Endothelial cell of umbilical vein (primary cell): Measurements from ENCODE around the gene SLC27A6. TPM values are rescaled to one million over a fixed set of nuclear protein-coding genes. Genes with fewer than 3 reads are reported as not detected.

ENCODE experiments used
- BruUV-seq: library from RNA; stranded (reverse); fragments of 400-500 nt; replicated peaks from 2 replicates; lab custom pipeline; 2021; lab: Mats Ljungman, UMichigan
- CTCF ChIA-PET: fragments of 300-600, 350-600 bp; sonication (Branson Sonifier 250); formaldehyde crosslinking; loops from one replicate; lab custom pipeline; 2021; ENCODE audit warnings: antibody characterized with exemption, inconsistent platforms; lab: Charles Lee
- POLR2A ChIA-PET: fragments of 300-600, 350-600 bp; sonication (Branson Sonifier 250); formaldehyde crosslinking; loops from one replicate; lab custom pipeline; 2021; ENCODE audit warnings: antibody characterized with exemption, inconsistent platforms; lab: Charles Lee
- DNase-seq: peaks from one replicate; pipeline ENCODE4 v3.0.0-alpha.2; 2011; ENCODE audit warnings: low read depth, low spot score
- FAIRE-seq: peaks from 2 replicates; lab custom pipeline; 2011; peaks lifted over from hg19 to GRCh38; lab: Jason Lieb, UNC
- H2AFZ ChIP-seq: 2 replicates; pipeline ENCODE4 v1.6.0; 2012; ENCODE audit warnings: low read depth, low read length, control low read depth, inconsistent platforms
- H3K27ac ChIP-seq: 2 replicates; pipeline ENCODE4 v1.5.1; 2011; ENCODE audit warnings: low read depth, mild to moderate bottlenecking, control low read depth, low read length, moderate library complexity; ENCODE audit not compliant: insufficient read depth
- H3K27me3 ChIP-seq, 2 experiments: 2 replicates each; pipeline versions ENCODE4 v1.6.0 to v1.6.1; 2011; ENCODE audit warnings: low read length in 2 of 2, mixed read lengths in 1 of 2; ENCODE audit not compliant: control insufficient read depth in 2 of 2, insufficient read depth in 2 of 2
- H3K36me3 ChIP-seq, 2 experiments: 2 replicates in 1 of 2; 3 replicates in 1 of 2; pipeline ENCODE4 v1.5.1; 2011; ENCODE audit warnings: low read length in 2 of 2, mild to moderate bottlenecking in 1 of 2, moderate library complexity in 1 of 2; ENCODE audit not compliant: control insufficient read depth in 2 of 2, insufficient read depth in 2 of 2; ENCODE audit errors: extremely low read depth in 1 of 2
- H3K4me1 ChIP-seq: 3 replicates; pipeline ENCODE4 v1.5.1; 2011; ENCODE audit warnings: mild to moderate bottlenecking, low read length; ENCODE audit not compliant: control insufficient read depth, insufficient read depth; ENCODE audit errors: extremely low read depth
- H3K4me2 ChIP-seq: 2 replicates; pipeline ENCODE4 v1.6.1; 2011; ENCODE audit warnings: low read length, control low read depth, mixed read lengths; ENCODE audit not compliant: insufficient read depth
- H3K4me3 ChIP-seq, 3 experiments: fragments of 200-600 bp in 1 of 3; sonication (generic), shearing (Covaris generic) in 1 of 3; replicated peaks in 1 of 3; 2 replicates each; pipeline ENCODE4 v1.5.1; 2011 to 2016; ENCODE audit warnings: control low read depth in 3 of 3, low read length in 3 of 3, mild to moderate bottlenecking in 2 of 3, inconsistent platforms in 1 of 3, low read depth in 1 of 3, moderate library complexity in 1 of 3; ENCODE audit not compliant: insufficient read depth in 1 of 3
- H3K79me2 ChIP-seq: 2 replicates; pipeline ENCODE4 v1.6.0; 2012; ENCODE audit warnings: low read length, inconsistent platforms; ENCODE audit not compliant: control insufficient read depth, insufficient read depth
- H3K9ac ChIP-seq: replicated peaks from 2 replicates; pipeline ENCODE3; 2011; ENCODE audit warnings: low read length, control low read depth; ENCODE audit not compliant: insufficient read depth; ENCODE audit errors: extremely low read depth
- H3K9me1 ChIP-seq: replicated peaks from 3 replicates; pipeline ENCODE4 v1.6.0; 2011; ENCODE audit warnings: mild to moderate bottlenecking, low read length; ENCODE audit not compliant: control insufficient read depth, insufficient read depth; ENCODE audit errors: extremely low read depth
- H3K9me3 ChIP-seq: replicated peaks from 2 replicates; pipeline ENCODE4 v1.5.1; 2012; ENCODE audit warnings: low read length, inconsistent platforms; ENCODE audit not compliant: control insufficient read depth, insufficient read depth
- H4K20me1 ChIP-seq: replicated peaks from 2 replicates; pipeline ENCODE3; 2011; ENCODE audit warnings: mild to moderate bottlenecking, low read length; ENCODE audit not compliant: control insufficient read depth, insufficient read depth; ENCODE audit errors: extremely low read depth
- CTCF ChIP-seq, 2 donors: IDR thresholded peaks; 1 replicate in 1 of 2; 2 replicates in 1 of 2; pipeline ENCODE4 v1.5.1; 2011; ENCODE audit warnings: low read length in 2 of 2, mild to moderate bottlenecking in 2 of 2, moderate library complexity in 2 of 2, control low read depth in 1 of 2, inconsistent platforms in 1 of 2, low read depth in 1 of 2; ENCODE audit not compliant: insufficient read depth in 1 of 2; ENCODE audit errors: extremely low read depth in 1 of 2
- EZH2 ChIP-seq: IDR thresholded peaks from 2 replicates; pipeline ENCODE4 v1.6.1; 2012; ENCODE audit warnings: borderline replicate concordance, low read depth, mild to moderate bottlenecking, moderate library complexity, low read length, inconsistent platforms; ENCODE audit not compliant: severe bottlenecking
- FOS ChIP-seq: IDR thresholded peaks from 2 replicates; pipeline ENCODE4 v1.6.1; 2011; ENCODE audit warnings: mild to moderate bottlenecking, low read length, moderate library complexity, borderline replicate concordance; ENCODE audit not compliant: insufficient read depth
- GATA2 ChIP-seq: IDR thresholded peaks from 2 replicates; pipeline ENCODE4 v1.7.0; 2011; ENCODE audit warnings: low read depth, mild to moderate bottlenecking, moderate library complexity, mixed read lengths, low read length; ENCODE audit not compliant: insufficient read length, insufficient read depth
- JUN ChIP-seq: IDR thresholded peaks from 2 replicates; pipeline ENCODE4 v1.6.1; 2011; ENCODE audit warnings: borderline replicate concordance, low read depth; ENCODE audit not compliant: insufficient read length, insufficient read depth
- MAX ChIP-seq: IDR thresholded peaks from 2 replicates; pipeline ENCODE4 v1.6.1; 2011; ENCODE audit not compliant: insufficient read depth, insufficient read length
- MYC ChIP-seq: IDR thresholded peaks from one replicate; pipeline ENCODE4 v1.6.1; 2011; ENCODE audit warnings: mild to moderate bottlenecking, low read depth, low read length
- POLR2A ChIP-seq: IDR thresholded peaks from 2 replicates; pipeline ENCODE4 v1.6.1; 2012; ENCODE audit warnings: low read depth, mild to moderate bottlenecking, control low read depth, low read length
- POLR2AphosphoS5 ChIP-seq: IDR thresholded peaks from 2 replicates; pipeline ENCODE4 v1.6.1; 2012; ENCODE audit warnings: low read depth, mild to moderate bottlenecking, control low read depth, low read length, moderate library complexity; ENCODE audit not compliant: insufficient read depth
- dilution Hi-C: fragments of 300-500 bp; cut with MboI; formaldehyde crosslinking; loops from one replicate; pipeline ENCODE4 v1.15.0; 2019; ENCODE audit warnings: low sequenced_read_pairs; ENCODE audit not compliant: extremely low pct_ligation_motif_present
- intact Hi-C: fragments of 100-400 bp; cut with micrococcal nuclease; formaldehyde crosslinking; loops from one replicate; pipeline ENCODE4 v1.10.0; 2022
- polyA plus RNA-seq, 4 experiments: library from polyadenylated mRNA; depleted of rRNA in 3 of 4; stranded (reverse) in 3 of 4; unstranded in 1 of 4; fragments of >200 nt; gene quantifications; 2 replicates each; pipeline versions ENCODE4 v1.2.1 to v1.2.3, GENCODE V29; 2011 to 2012; ENCODE audit warnings: missing spikeins in 1 of 4
- total RNA-seq: library from RNA; stranded (reverse); gene quantifications from 2 replicates; pipeline ENCODE4 v1.2.3, GENCODE V29; 2021

The SLC27A6 gene
- total and polyA plus RNA-seq, 2 donors (not counting 3 experiments of a cell fraction or from before 2014, with no cell fraction given), result 0.10 TPM; not detected in 1

- no peaks in the 10 kb centered on the region for H3K9me1 ChIP-seq
- peaks cover 0 to 1% of the 10 kb centered on the region in 2 experiments for H3K27me3 ChIP-seq
- POLR2A ChIA-PET, result no interaction called here
- no peak overlapping the region for H3K27ac ChIP-seq
- no peaks in the 10 kb centered on the region for H3K36me3 ChIP-seq
- no peak for TF ChIP-seq EZH2
- TF ChIP-seq CTCF (IDR thresholded peaks at IDR 0.05; ENCODE audit: extremely low read depth in 1 of 2, insufficient read depth in 1 of 2, low read depth in 1 of 2, low read length in 2 of 2), result no peak
- TF ChIP-seq MYC, result no peak
- TF ChIP-seq POLR2AphosphoS5, result no peak
- TF ChIP-seq GATA2, result no peak
- no peak for TF ChIP-seq POLR2A
- TF ChIP-seq JUN, result no peak
- TF ChIP-seq FOS, result no peak
- no peak for TF ChIP-seq MAX
- H3K79me2 ChIP-seq, result no peaks in the 10 kb centered on the region
- intact Hi-C loops (no loop called here), dilution Hi-C loops (no loop called here)
- no TSS peak for BruUV-seq
- no peaks in the 10 kb centered on the region for H3K9me3 ChIP-seq
- CTCF ChIA-PET, result interaction anchor here (0.6 kb wide), 1 partner anchor 10 kb away, joined by 3 read pairs; the partner anchor contains the start of gene SLC27A6
- DNase-seq, result no peak
- no peak overlapping the region for H3K4me2 ChIP-seq
- no peak overlapping the region for H3K4me3 ChIP-seq
- no peak for FAIRE-seq
- no peaks in the 10 kb centered on the region for H3K4me1 ChIP-seq
- no peak overlapping the region for H3K9ac ChIP-seq
- H4K20me1 ChIP-seq, result no peaks in the 10 kb centered on the region
- no peak overlapping the region for H2AFZ ChIP-seq
Measured at GRCh38 chr5:128974567-128974966, 9.3 kb downstream of the SLC27A6 start.
